ENCODE data around the gene TC2N. TPM values are rescaled to one million over a fixed set of nuclear protein-coding genes. Genes with fewer than 3 reads are reported as not detected.
"Not testable (repeated sequence)": the region's sequence is repeated elsewhere in the genome, so short reads cannot be mapped to it uniquely, and the experiment has no call there.

TC2N gene
- total RNA-seq, 1 donor from 2014 or later: 46.2 TPM

GRCh38 chr14:91870001-91870400 lies 2.7 kb upstream of the TC2N start:
- peak in 1 of 2 donors; percentile 63 for DNase-seq (ENCODE audit: low read depth in 2 of 2)

GRCh38 chr14:91869556-91869955 lies 2.2 kb upstream of the TC2N start:
- DNase-seq (ENCODE audit: low read depth in 2 of 2): no peak

GRCh38 chr14:91866511-91867295 lies 633 bp downstream of the TC2N start:
- no peak for DNase-seq (ENCODE audit: low read depth in 2 of 2)

- no peak for DNase-seq (ENCODE audit: low read depth in 2 of 2)
Measured at GRCh38 chr14:91866061-91866460, 1.3 kb downstream of the TC2N start.

- no peak for DNase-seq (ENCODE audit: low read depth in 2 of 2)
Measured at GRCh38 chr14:91862417-91862816, 4.9 kb downstream of the TC2N start.

GRCh38 chr14:91861091-91861490 lies 6.2 kb downstream of the TC2N start:
- DNase-seq (ENCODE audit: low read depth in 2 of 2): no peak

GRCh38 chr14:91860238-91860637 lies 7.1 kb downstream of the TC2N start:
- DNase-seq (ENCODE audit: low read depth in 2 of 2): no peak

GRCh38 chr14:91858536-91859275 lies 8.6 kb downstream of the TC2N start:
- DNase-seq (ENCODE audit: low read depth in 2 of 2): peak; percentile 21 to 77

GRCh38 chr14:91857614-91858013 lies 9.7 kb downstream of the TC2N start:
- no peak for DNase-seq (ENCODE audit: low read depth in 2 of 2)

- no peak for DNase-seq (ENCODE audit: low read depth in 2 of 2)
Measured at GRCh38 chr14:91854327-91854934, 12.9 kb downstream of the TC2N start.

- no peak for DNase-seq (ENCODE audit: low read depth in 2 of 2)
Measured at GRCh38 chr14:91851563-91851962, 15.8 kb downstream of the TC2N start.

GRCh38 chr14:91848504-91849001 lies 18.8 kb downstream of the TC2N start:
- DNase-seq (ENCODE audit: low read depth in 2 of 2): no peak

GRCh38 chr14:91847693-91848092 lies 19.6 kb downstream of the TC2N start:
- no peak for DNase-seq (ENCODE audit: low read depth in 2 of 2)

GRCh38 chr14:91845652-91846051 lies 21.7 kb downstream of the TC2N start:
- no peak for DNase-seq (ENCODE audit: low read depth in 2 of 2)

- DNase-seq (ENCODE audit: low read depth in 2 of 2): not testable (repeated sequence)
Measured at GRCh38 chr14:91845056-91845455, 22.3 kb downstream of the TC2N start.

GRCh38 chr14:91844029-91844428 lies 23.3 kb downstream of the TC2N start:
- DNase-seq (ENCODE audit: low read depth in 2 of 2): peak in 1 of 2 donors; percentile 17

- no peak for DNase-seq (ENCODE audit: low read depth in 2 of 2)
Measured at GRCh38 chr14:91843437-91843836, 23.9 kb downstream of the TC2N start.

- DNase-seq (ENCODE audit: low read depth in 2 of 2): no peak
Measured at GRCh38 chr14:91841065-91841464, 26.3 kb downstream of the TC2N start.

- DNase-seq (ENCODE audit: low read depth in 2 of 2): no peak
Measured at GRCh38 chr14:91839749-91840148, 27.6 kb downstream of the TC2N start.

- no peak for DNase-seq (ENCODE audit: low read depth in 2 of 2)
Measured at GRCh38 chr14:91837076-91837475, 30.3 kb downstream of the TC2N start.

- DNase-seq (ENCODE audit: low read depth in 2 of 2): peak in 1 of 2 donors; percentile 3
Measured at GRCh38 chr14:91835920-91836843, 31.2 kb downstream of the TC2N start.
